Kidney (tissue), 14 donors: ENCODE measurements around the gene PMPCA. TPM values are rescaled to one million over a fixed set of nuclear protein-coding genes. Genes with fewer than 3 reads are reported as not detected.
A peak's percentile ranks its signal among the peaks of the same experiment; 100 is the strongest.

ENCODE experiments used
- DNase-seq, 5 donors: peaks; one replicate each; pipeline ENCODE4 v3.0.0-alpha.2; 2013 to 2020
- FAIRE-seq: peaks from 2 replicates; lab custom pipeline; 2012; peaks lifted over from hg19 to GRCh38; lab: Jason Lieb, UNC
- H3K27ac ChIP-seq, 2 donors: one replicate each; pipeline ENCODE4 v1.7.0; 2013; ENCODE audit warnings: low read depth in 2 of 2, low read length in 2 of 2, inconsistent platforms in 1 of 2
- H3K27me3 ChIP-seq: one replicate; pipeline ENCODE4 v1.7.1; 2013; ENCODE audit warnings: low read length, inconsistent platforms; ENCODE audit not compliant: control insufficient read depth, insufficient read depth
- H3K36me3 ChIP-seq, 3 donors: one replicate each; pipeline versions ENCODE4 v1.7.0 to v1.7.1; 2013; ENCODE audit warnings: low read length in 3 of 3, control low read depth in 1 of 3, inconsistent platforms in 1 of 3; ENCODE audit not compliant: insufficient read depth in 3 of 3, control insufficient read depth in 2 of 3
- H3K4me1 ChIP-seq, 3 donors: one replicate each; pipeline versions ENCODE4 v1.7.0 to v1.7.1; 2013; ENCODE audit warnings: low read length in 3 of 3, inconsistent platforms in 1 of 3, low read depth in 1 of 3; ENCODE audit not compliant: control insufficient read depth in 2 of 3, insufficient read depth in 2 of 3
- H3K4me3 ChIP-seq, 3 donors: one replicate each; pipeline versions ENCODE4 v1.7.0 to v1.8.1; 2013; ENCODE audit warnings: low read length in 3 of 3, control low read depth in 1 of 3, inconsistent platforms in 1 of 3
- H3K9ac ChIP-seq, 3 donors: one replicate each; pipeline versions ENCODE4 v1.7.0 to v1.7.1; 2013; ENCODE audit warnings: low read length in 3 of 3, control low read depth in 1 of 3, inconsistent platforms in 1 of 3
- H3K9me3 ChIP-seq, 3 donors: one replicate each; pipeline versions ENCODE4 v1.7.0 to v1.7.1; 2013; ENCODE audit warnings: low read length in 3 of 3, control low read depth in 1 of 3, inconsistent platforms in 1 of 3; ENCODE audit not compliant: control insufficient read depth in 2 of 3, insufficient read depth in 1 of 3
- CTCF ChIP-seq: IDR thresholded peaks from 3 replicates; pipeline ENCODE4 v1.5.1; 2012; ENCODE audit warnings: mild to moderate bottlenecking, moderate library complexity, borderline replicate concordance; ENCODE audit not compliant: insufficient read depth; ENCODE audit errors: extremely low read depth
- intact Hi-C: fragments of 100-400 bp; cut with DNase I; formaldehyde crosslinking; loops from one replicate; pipeline ENCODE4 v1.11.1; 2022
- polyA plus RNA-seq: library from polyadenylated mRNA; stranded (reverse); fragments of 350-450 nt; fragmentation: Illumina TruSeq; extraction: RNeasy Lipid Tissue Mini Kit (QIAGEN cat#74804); gene quantifications from one replicate; pipeline ENCODE4 v1.2.3, GENCODE V29; 2014; ENCODE audit warnings: low read depth, low replicate concordance; ENCODE audit not compliant: insufficient read depth
- total RNA-seq: library from RNA; stranded (reverse); fragmentation: NEBNext Ultra II Directional; extraction: Animal tissue kit (Norgen Biotek cat#: 25700); gene quantifications from one replicate; pipeline ENCODE4 v1.2.1, GENCODE V29; 2021
- donor health status: control.
- donor health status: control.
- donor health status: control.
- donor health status: control.
- donor health status: control.
- donor health status: DM: yes; HTN: yes; CAD: no.
- donor health status: Normal renal cell carcinoma (clear cell type).

PMPCA gene
- total and polyA plus RNA-seq, 2 donors from 2014 or later = 45.6 to 50.1 TPM

GRCh38 chr9:136366826-136367225 lies 43.6 kb upstream of the PMPCA start:
- intact Hi-C loops = no loop called here
- Histone ChIP-seq H3K9ac (no peak overlapping the region), H3K4me1 (peaks cover 0 to 10% (median 0%) of the 10 kb centered on the region in 3 donors), H3K27ac (no peak overlapping the region), H3K27me3 (no peaks in the 10 kb centered on the region), H3K9me3 (no peaks in the 10 kb centered on the region), H3K36me3 (no peaks in the 10 kb centered on the region), H3K4me3 (no peak overlapping the region)
- DNase-seq (no peak), FAIRE-seq (no peak)
- TF ChIP-seq CTCF = no peak

- Histone ChIP-seq H3K9ac (no peak overlapping the region), H3K4me3 (no peak overlapping the region), H3K9me3 (no peaks in the 10 kb centered on the region), H3K27me3 (no peaks in the 10 kb centered on the region), H3K27ac (no peak overlapping the region), H3K36me3 (no peaks in the 10 kb centered on the region), H3K4me1 (peaks cover 0 to 14% (median 0%) of the 10 kb centered on the region in 3 donors)
- intact Hi-C loops = no loop called here
- TF ChIP-seq CTCF = no peak
- FAIRE-seq (no peak), DNase-seq (peak in 1 of 5 donors; percentile 63)
These were observed 42.9 kb upstream of the PMPCA start for GRCh38 chr9:136367296-136368145.

- no peak overlapping the region for H3K4me3 ChIP-seq
- peak in 1 of 5 donors; percentile 45 for DNase-seq
- H3K27me3 ChIP-seq = no peaks in the 10 kb centered on the region
- no peaks in the 10 kb centered on the region for H3K36me3 ChIP-seq
- intact Hi-C loops = no loop called here
- no peak overlapping the region for H3K27ac ChIP-seq
- H3K9me3 ChIP-seq = no peaks in the 10 kb centered on the region
- TF ChIP-seq CTCF = no peak
- H3K9ac ChIP-seq = no peak overlapping the region
- no peak for FAIRE-seq
- H3K4me1 ChIP-seq = peaks cover 0 to 17% (median 3%) of the 10 kb centered on the region in 3 donors
These were observed 42.3 kb upstream of the PMPCA start for GRCh38 chr9:136368190-136368589.
